HepG2 (cell line): ENCODE data around the gene CASKIN1. TPM values are rescaled to one million over a fixed set of nuclear protein-coding genes. Genes with fewer than 3 reads are reported as not detected.

Experiments
- HMG20A ChIP-seq: IDR thresholded peaks from 2 replicates; pipeline ENCODE4 v1.6.1; 2016; ENCODE audit warnings: borderline replicate concordance
- RBM39 ChIP-seq: fragments of 200-400 bp; formaldehyde crosslinking; IDR thresholded peaks from one replicate; pipeline ENCODE4 v1.6.1; 2018; ENCODE audit warnings: antibody characterized with exemption, mild to moderate bottlenecking, low read depth, low read length; ENCODE audit not compliant: poor library complexity, severe bottlenecking
- SOX6 ChIP-seq, 2 experiments: fragments of 450-650 bp in 1 of 2; sonication (generic) in 1 of 2; formaldehyde crosslinking in 1 of 2; IDR thresholded peaks; 2 replicates each; pipeline versions ENCODE4 v1.4.0 to v1.6.1; 2017 to 2020; ENCODE audit warnings: antibody characterized with exemption in 1 of 2, mild to moderate bottlenecking in 1 of 2, missing genetic modification reagents in 1 of 2
- SP5 ChIP-seq: IDR thresholded peaks from 2 replicates; pipeline ENCODE4 v1.6.1; 2016; ENCODE audit warnings: low read depth, borderline replicate concordance
- SRSF1 ChIP-seq: fragments of 200-400 bp; formaldehyde crosslinking; optimal IDR thresholded peaks from 2 replicates; pipeline ENCODE3; 2017; ENCODE audit warnings: mild to moderate bottlenecking, low read depth, low read length, moderate library complexity
- ZC3H13 ChIP-seq: sonication (generic); formaldehyde crosslinking; IDR thresholded peaks from 2 replicates; pipeline ENCODE4 v1.8.1; 2023; ENCODE audit warnings: mild to moderate bottlenecking, missing genetic modification reagents, moderate library complexity
- ZNF326 ChIP-seq: sonication (generic); formaldehyde crosslinking; IDR thresholded peaks from 2 replicates; pipeline ENCODE4 v1.4.0; 2020; ENCODE audit warnings: missing genetic modification reagents, borderline replicate concordance
- ZNF337 ChIP-seq: sonication (generic); formaldehyde crosslinking; IDR thresholded peaks from 2 replicates; pipeline ENCODE4 v1.5.1; 2020; ENCODE audit warnings: missing genetic modification reagents, low read depth, mild to moderate bottlenecking, borderline replicate concordance
- ZNF879 ChIP-seq: sonication (generic); formaldehyde crosslinking; IDR thresholded peaks from 2 replicates; pipeline ENCODE4 v1.8.1; 2023; ENCODE audit warnings: missing genetic modification reagents
- polyA plus RNA-seq, 8 experiments: library from polyadenylated mRNA; depleted of rRNA in 3 of 8; stranded (reverse) in 7 of 8; unstranded in 1 of 8; fragments of >200 nt; fragmentation: Illumina TruSeq in 4 of 8; extraction: Trizol in 4 of 8; gene quantifications; 2 replicates each; pipeline versions ENCODE4 v1.2.1 to v1.2.3, GENCODE V29; 2011 to 2016; ENCODE audit warnings: low read depth in 4 of 8, missing spikeins in 1 of 8, mixed read lengths in 1 of 8; ENCODE audit not compliant: insufficient read depth in 1 of 8
- total RNA-seq, 5 experiments: library from RNA; depleted of rRNA; stranded (reverse); fragments of >200 nt; fragmentation: Illumina TruSeq; extraction: Trizol; gene quantifications; 2 replicates each; pipeline ENCODE4 v1.2.3, GENCODE V29; 2016; ENCODE audit warnings: low read depth in 1 of 5
- TF ChIP-seq, protein P1 (sequence below): sonication (generic); formaldehyde crosslinking; IDR thresholded peaks from 2 replicates; pipeline ENCODE4 v1.9.0; 2021; ENCODE audit warnings: missing genetic modification reagents, borderline replicate concordance
- TF ChIP-seq, protein P2 (sequence below): sonication (generic); formaldehyde crosslinking; conservative IDR thresholded peaks from 2 replicates; pipeline ENCODE4 v1.4.0; 2020; ENCODE audit warnings: mild to moderate bottlenecking, missing genetic modification reagents, moderate library complexity
- TF ChIP-seq, protein P3 (sequence below): sonication (generic); formaldehyde crosslinking; IDR thresholded peaks from 2 replicates; pipeline ENCODE4 v1.4.0; 2020; ENCODE audit warnings: mild to moderate bottlenecking, missing genetic modification reagents, borderline replicate concordance
- TF ChIP-seq, protein P4 (sequence below): sonication (generic); formaldehyde crosslinking; IDR thresholded peaks from 2 replicates; pipeline ENCODE4 v1.5.1; 2020; ENCODE audit warnings: mild to moderate bottlenecking, moderate library complexity, missing genetic modification reagents

Gene CASKIN1
- total and polyA plus RNA-seq, 2 of the 13 experiments (the other 11 are each of a cell fraction or from before 2014, with no cell fraction given) = 1.2 to 2.2 TPM

DNA sequence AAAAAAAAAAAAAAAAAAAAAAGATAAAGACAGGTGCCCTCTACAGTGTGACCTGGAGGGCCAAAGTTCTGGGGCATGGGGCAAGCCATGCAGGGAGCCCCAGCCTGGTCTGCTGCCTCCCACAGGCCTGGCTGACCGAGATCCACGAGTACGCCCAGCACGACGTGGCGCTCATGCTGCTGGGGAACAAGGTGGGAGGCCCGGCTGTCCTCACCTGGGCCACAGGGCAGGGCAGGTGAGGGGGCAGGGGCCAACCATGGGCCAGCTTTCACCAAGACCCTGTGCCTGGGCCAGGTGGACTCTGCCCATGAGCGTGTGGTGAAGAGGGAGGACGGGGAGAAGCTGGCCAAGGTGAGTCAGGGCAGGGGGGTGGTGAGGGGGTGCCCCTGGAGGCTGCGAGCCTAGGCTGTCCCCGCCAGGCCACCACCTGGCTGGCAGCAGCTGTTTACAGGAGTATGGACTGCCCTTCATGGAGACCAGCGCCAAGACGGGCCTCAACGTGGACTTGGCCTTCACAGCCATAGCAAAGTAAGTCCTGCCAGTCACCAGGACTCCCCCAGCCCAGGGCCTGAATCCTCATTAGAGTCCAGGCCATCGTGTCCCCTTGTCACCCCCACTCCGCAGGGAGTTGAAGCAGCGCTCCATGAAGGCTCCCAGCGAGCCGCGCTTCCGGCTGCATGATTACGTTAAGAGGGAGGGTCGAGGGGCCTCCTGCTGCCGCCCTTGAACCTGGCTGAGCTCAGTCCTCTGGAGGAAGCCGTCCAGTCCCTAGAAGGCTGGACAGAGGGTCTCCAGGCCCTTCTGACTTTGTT lies 43.5 kb downstream of the CASKIN1 start (continued):
- no peak for TF ChIP-seq SP5
- TF ChIP-seq, protein P1, sequence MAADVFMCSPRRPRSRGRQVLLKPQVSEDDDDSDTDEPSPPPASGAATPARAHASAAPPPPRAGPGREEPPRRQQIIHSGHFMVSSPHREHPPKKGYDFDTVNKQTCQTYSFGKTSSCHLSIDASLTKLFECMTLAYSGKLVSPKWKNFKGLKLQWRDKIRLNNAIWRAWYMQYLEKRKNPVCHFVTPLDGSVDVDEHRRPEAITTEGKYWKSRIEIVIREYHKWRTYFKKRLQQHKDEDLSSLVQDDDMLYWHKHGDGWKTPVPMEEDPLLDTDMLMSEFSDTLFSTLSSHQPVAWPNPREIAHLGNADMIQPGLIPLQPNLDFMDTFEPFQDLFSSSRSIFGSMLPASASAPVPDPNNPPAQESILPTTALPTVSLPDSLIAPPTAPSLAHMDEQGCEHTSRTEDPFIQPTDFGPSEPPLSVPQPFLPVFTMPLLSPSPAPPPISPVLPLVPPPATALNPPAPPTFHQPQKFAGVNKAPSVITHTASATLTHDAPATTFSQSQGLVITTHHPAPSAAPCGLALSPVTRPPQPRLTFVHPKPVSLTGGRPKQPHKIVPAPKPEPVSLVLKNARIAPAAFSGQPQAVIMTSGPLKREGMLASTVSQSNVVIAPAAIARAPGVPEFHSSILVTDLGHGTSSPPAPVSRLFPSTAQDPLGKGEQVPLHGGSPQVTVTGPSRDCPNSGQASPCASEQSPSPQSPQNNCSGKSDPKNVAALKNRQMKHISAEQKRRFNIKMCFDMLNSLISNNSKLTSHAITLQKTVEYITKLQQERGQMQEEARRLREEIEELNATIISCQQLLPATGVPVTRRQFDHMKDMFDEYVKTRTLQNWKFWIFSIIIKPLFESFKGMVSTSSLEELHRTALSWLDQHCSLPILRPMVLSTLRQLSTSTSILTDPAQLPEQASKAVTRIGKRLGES (CRISPR knock-in tag) = no peak
- no peak; the same call in 1 of the 2 replicates for TF ChIP-seq ZC3H13 (CRISPR knock-in tag)
- no peak for TF ChIP-seq SRSF1
- no peak for TF ChIP-seq ZNF337 (CRISPR knock-in tag)
- TF ChIP-seq, protein P2, sequence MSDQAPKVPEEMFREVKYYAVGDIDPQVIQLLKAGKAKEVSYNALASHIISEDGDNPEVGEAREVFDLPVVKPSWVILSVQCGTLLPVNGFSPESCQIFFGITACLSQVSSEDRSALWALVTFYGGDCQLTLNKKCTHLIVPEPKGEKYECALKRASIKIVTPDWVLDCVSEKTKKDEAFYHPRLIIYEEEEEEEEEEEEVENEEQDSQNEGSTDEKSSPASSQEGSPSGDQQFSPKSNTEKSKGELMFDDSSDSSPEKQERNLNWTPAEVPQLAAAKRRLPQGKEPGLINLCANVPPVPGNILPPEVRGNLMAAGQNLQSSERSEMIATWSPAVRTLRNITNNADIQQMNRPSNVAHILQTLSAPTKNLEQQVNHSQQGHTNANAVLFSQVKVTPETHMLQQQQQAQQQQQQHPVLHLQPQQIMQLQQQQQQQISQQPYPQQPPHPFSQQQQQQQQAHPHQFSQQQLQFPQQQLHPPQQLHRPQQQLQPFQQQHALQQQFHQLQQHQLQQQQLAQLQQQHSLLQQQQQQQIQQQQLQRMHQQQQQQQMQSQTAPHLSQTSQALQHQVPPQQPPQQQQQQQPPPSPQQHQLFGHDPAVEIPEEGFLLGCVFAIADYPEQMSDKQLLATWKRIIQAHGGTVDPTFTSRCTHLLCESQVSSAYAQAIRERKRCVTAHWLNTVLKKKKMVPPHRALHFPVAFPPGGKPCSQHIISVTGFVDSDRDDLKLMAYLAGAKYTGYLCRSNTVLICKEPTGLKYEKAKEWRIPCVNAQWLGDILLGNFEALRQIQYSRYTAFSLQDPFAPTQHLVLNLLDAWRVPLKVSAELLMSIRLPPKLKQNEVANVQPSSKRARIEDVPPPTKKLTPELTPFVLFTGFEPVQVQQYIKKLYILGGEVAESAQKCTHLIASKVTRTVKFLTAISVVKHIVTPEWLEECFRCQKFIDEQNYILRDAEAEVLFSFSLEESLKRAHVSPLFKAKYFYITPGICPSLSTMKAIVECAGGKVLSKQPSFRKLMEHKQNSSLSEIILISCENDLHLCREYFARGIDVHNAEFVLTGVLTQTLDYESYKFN (CRISPR knock-in tag) = 0 out of 2 replicates have a peak, but pooled peaks have one; percentile 22
- TF ChIP-seq, protein P3, sequence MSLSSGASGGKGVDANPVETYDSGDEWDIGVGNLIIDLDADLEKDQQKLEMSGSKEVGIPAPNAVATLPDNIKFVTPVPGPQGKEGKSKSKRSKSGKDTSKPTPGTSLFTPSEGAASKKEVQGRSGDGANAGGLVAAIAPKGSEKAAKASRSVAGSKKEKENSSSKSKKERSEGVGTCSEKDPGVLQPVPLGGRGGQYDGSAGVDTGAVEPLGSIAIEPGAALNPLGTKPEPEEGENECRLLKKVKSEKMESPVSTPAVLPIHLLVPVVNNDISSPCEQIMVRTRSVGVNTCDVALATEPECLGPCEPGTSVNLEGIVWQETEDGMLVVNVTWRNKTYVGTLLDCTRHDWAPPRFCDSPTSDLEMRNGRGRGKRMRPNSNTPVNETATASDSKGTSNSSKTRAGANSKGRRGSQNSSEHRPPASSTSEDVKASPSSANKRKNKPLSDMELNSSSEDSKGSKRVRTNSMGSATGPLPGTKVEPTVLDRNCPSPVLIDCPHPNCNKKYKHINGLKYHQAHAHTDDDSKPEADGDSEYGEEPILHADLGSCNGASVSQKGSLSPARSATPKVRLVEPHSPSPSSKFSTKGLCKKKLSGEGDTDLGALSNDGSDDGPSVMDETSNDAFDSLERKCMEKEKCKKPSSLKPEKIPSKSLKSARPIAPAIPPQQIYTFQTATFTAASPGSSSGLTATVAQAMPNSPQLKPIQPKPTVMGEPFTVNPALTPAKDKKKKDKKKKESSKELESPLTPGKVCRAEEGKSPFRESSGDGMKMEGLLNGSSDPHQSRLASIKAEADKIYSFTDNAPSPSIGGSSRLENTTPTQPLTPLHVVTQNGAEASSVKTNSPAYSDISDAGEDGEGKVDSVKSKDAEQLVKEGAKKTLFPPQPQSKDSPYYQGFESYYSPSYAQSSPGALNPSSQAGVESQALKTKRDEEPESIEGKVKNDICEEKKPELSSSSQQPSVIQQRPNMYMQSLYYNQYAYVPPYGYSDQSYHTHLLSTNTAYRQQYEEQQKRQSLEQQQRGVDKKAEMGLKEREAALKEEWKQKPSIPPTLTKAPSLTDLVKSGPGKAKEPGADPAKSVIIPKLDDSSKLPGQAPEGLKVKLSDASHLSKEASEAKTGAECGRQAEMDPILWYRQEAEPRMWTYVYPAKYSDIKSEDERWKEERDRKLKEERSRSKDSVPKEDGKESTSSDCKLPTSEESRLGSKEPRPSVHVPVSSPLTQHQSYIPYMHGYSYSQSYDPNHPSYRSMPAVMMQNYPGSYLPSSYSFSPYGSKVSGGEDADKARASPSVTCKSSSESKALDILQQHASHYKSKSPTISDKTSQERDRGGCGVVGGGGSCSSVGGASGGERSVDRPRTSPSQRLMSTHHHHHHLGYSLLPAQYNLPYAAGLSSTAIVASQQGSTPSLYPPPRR (CRISPR knock-in tag) = no peak; the same call in 1 of the 2 replicates
- no peak for TF ChIP-seq ZNF879 (CRISPR knock-in tag)
- peak; percentile 33 for TF ChIP-seq RBM39
- TF ChIP-seq HMG20A (CRISPR knock-in tag) = no peak
- TF ChIP-seq SOX6 (IDR thresholded peaks at IDR 0.05) = no peak
- 0 out of 2 replicates have a peak, but pooled peaks have one; percentile 5 for TF ChIP-seq SOX6 (CRISPR knock-in tag; IDR thresholded peaks at IDR 0.05)
- TF ChIP-seq, protein P4, sequence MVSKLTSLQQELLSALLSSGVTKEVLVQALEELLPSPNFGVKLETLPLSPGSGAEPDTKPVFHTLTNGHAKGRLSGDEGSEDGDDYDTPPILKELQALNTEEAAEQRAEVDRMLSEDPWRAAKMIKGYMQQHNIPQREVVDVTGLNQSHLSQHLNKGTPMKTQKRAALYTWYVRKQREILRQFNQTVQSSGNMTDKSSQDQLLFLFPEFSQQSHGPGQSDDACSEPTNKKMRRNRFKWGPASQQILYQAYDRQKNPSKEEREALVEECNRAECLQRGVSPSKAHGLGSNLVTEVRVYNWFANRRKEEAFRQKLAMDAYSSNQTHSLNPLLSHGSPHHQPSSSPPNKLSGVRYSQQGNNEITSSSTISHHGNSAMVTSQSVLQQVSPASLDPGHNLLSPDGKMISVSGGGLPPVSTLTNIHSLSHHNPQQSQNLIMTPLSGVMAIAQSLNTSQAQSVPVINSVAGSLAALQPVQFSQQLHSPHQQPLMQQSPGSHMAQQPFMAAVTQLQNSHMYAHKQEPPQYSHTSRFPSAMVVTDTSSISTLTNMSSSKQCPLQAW = no peak
- 0 out of 2 replicates have a peak, but pooled peaks have one; percentile 24 for TF ChIP-seq ZNF326 (CRISPR knock-in tag)
